Activated naive CD4-positive, alpha-beta T cell treated with anti-CD3 and anti-CD28 coated beads, Interleukin-2, amount 50 U/mL, for 72 hours (primary cell): ENCODE measurements around the gene SERINC1. TPM values are rescaled to one million over a fixed set of nuclear protein-coding genes. Genes with fewer than 3 reads are reported as not detected.
"Not testable (repeated sequence)": the region's sequence is repeated elsewhere in the genome, so short reads cannot be mapped to it uniquely, and the experiment has no call there.

Experiments used
- ATAC-seq, 2 donors: fragments of 150-1000 bp; cut with Tn5 transposase; 2 replicates each; pipeline ENCODE4 v1.10.0; 2021; ENCODE audit warnings: mild to moderate bottlenecking in 2 of 2, moderate library complexity in 2 of 2
- DNase-seq, 2 donors: peaks; one replicate each; pipeline ENCODE4 v3.0.0; 2021 to 2022; ENCODE audit warnings: low spot score in 2 of 2
- H3K27ac Mint-ChIP-seq, 2 donors: one replicate each; pipeline ENCODE4 v1.8.0; 2022; ENCODE audit warnings: mild to moderate bottlenecking in 2 of 2, mixed read lengths in 2 of 2
- H3K36me3 Mint-ChIP-seq, 2 donors: one replicate each; pipeline ENCODE4 v1.8.0; 2022; ENCODE audit warnings: mixed read lengths in 2 of 2
- H3K9me3 Mint-ChIP-seq, 2 donors: one replicate each; pipeline ENCODE4 v1.8.0; 2022; ENCODE audit warnings: mixed read lengths in 2 of 2
- total RNA-seq, 2 donors: library from RNA; stranded (reverse); gene quantifications; one replicate each; pipeline ENCODE4 v1.2.3, GENCODE V29; 2022

Gene SERINC1
- total RNA-seq, 2 donors from 2014 or later: 41.0 to 51.5 TPM

DNA sequence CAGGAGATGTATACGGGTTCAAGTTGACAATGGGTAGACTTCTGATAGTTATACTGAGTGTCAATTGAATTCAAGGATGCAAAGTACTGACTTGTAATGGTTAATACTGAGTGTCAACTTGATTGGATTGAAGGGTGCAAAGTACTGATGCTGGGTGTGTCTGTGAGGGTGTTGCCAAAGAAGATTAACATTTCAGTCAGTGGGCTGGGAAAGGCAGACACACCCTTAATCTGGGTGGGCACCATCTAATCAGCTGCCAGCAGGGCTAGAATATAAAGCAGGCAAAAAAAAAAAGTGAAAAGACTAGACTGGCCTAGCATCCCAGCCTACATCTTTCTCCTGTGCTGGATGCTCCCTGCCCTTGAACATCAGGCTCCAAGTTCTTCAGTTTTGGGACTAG, 16.5 kb downstream of the SERINC1 start:
- not testable (repeated sequence) for ATAC-seq, H3K9me3 Mint-ChIP-seq, DNase-seq
- H3K36me3 Mint-ChIP-seq: peaks cover 5 to 46% of the 10 kb centered on the region in 2 donors
- peak overlapping the region in 1 of 2 donors; percentile 38 for H3K27ac Mint-ChIP-seq

DNA sequence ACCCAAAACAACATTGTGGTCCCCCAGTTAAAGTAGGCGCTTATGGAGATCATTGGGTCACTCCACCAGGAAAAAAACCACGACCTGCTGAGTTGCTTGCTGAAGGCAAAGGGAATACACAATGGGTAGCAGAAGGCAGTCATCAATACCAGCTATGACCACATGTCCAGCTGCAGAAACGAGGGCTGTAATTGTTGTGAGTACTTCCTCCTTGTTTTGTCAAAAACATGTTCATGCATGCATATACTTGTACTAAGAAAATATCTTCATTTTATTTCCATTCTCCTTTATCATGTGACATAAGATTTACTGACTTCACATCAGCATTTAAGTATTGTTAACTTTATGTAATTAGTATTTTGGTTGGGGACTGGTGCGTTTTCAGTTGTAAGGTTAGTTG, 16.9 kb downstream of the SERINC1 start:
- peaks cover 5 to 50% of the 10 kb centered on the region in 2 donors for H3K36me3 Mint-ChIP-seq
- DNase-seq: no peak
- H3K27ac Mint-ChIP-seq: peak overlapping the region in 1 of 2 donors; percentile 38
- no peaks in the 10 kb centered on the region for H3K9me3 Mint-ChIP-seq
- ATAC-seq: no peak

- H3K36me3 Mint-ChIP-seq: peaks cover 10 to 45% of the 10 kb centered on the region in 2 donors
- no peak overlapping the region for H3K27ac Mint-ChIP-seq
- H3K9me3 Mint-ChIP-seq: no peaks in the 10 kb centered on the region
- DNase-seq: no peak
- ATAC-seq: no peak
Observed at GRCh38 chr6:122452509-122452908, 19.1 kb downstream of the SERINC1 start.

GRCh38 chr6:122449069-122449468, 22.5 kb downstream of the SERINC1 start:
- H3K27ac Mint-ChIP-seq: peak overlapping the region in 1 of 2 donors; percentile 44
- ATAC-seq (no peak), DNase-seq (no peak)
- peaks cover 21 to 47% of the 10 kb centered on the region in 2 donors for H3K36me3 Mint-ChIP-seq
- H3K9me3 Mint-ChIP-seq: no peaks in the 10 kb centered on the region

DNA sequence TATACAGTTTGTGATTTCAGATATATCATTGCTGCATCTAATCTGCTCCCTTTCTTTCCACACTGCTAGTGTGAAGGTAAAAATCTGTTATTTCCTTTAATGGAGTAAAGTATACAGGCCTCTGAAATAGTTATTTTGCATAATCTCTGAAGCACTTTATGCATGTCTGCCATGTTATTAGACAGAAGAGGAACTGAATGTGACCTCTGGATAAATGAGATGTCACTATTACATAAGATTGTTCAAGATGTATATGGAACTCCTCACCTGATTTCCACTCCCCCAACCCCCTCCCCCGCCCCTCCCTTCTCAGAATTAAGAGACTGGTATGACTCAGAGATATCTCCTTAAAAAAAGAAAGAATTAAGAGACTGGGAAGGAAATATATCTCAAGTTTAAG, 26.3 kb downstream of the SERINC1 start:
- H3K36me3 Mint-ChIP-seq: peaks cover 22 to 45% of the 10 kb centered on the region in 2 donors
- no peak for DNase-seq
- no peaks in the 10 kb centered on the region for H3K9me3 Mint-ChIP-seq
- ATAC-seq: no peak
- H3K27ac Mint-ChIP-seq: no peak overlapping the region

DNA sequence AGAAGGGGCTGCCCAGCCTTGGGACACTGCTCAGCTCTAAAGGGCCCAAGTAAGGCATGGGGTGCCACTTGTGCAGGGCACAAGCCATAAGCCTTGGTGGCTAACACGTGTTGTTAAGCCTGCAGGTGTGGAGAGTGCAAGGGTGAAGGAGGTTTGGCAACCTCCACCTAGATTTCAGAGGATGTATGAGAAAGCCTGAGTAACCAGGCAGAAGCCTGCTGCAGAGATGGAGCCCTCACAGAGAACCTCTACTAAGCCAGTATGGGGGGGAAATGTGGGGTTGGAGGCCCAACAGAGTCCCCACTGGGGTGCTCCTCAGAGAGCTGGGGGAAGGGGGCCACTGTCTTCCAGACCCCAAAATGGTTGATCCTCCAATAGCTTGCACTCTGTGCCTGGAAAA, 32.6 kb downstream of the SERINC1 start:
- H3K36me3 Mint-ChIP-seq: peaks cover 44 to 66% of the 10 kb centered on the region in 2 donors
- no peak overlapping the region for H3K27ac Mint-ChIP-seq
- ATAC-seq (no peak), DNase-seq (no peak)
- H3K9me3 Mint-ChIP-seq: peaks cover 20% of the 10 kb centered on the region in 2 donors

DNA sequence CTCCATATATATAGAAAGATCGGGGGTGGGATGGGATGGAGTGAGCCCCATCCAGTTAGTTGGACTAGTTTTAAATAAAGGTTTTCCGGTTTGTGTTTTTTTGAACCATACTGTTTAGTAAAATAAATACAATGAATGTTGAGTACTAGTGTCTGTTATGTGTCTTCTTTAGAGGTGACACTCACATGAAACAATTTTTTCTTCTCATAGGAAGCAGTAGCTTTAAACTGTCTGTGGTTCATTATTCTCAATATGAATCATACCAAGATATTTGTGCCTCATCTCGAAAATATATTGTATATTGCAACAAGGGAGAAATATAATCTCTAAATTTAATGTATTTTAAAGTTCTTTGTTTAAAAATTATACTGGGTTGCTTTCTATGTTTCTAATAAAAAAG, 38.8 kb downstream of the SERINC1 start:
- peaks cover under 1 to 2% of the 10 kb centered on the region in 2 donors for H3K9me3 Mint-ChIP-seq
- peak in 1 of 2 donors; percentile 66 for ATAC-seq
- DNase-seq: no peak
- no peak overlapping the region for H3K27ac Mint-ChIP-seq
- peaks cover 14 to 46% of the 10 kb centered on the region in 2 donors for H3K36me3 Mint-ChIP-seq

- Mint-ChIP-seq H3K36me3 (peaks cover 12 to 43% of the 10 kb centered on the region in 2 donors), H3K9me3 (no peaks in the 10 kb centered on the region), H3K27ac (no peak overlapping the region)
- DNase-seq (no peak), ATAC-seq (no peak)
Observed at GRCh38 chr6:122431780-122432179, 39.8 kb downstream of the SERINC1 start.

DNA sequence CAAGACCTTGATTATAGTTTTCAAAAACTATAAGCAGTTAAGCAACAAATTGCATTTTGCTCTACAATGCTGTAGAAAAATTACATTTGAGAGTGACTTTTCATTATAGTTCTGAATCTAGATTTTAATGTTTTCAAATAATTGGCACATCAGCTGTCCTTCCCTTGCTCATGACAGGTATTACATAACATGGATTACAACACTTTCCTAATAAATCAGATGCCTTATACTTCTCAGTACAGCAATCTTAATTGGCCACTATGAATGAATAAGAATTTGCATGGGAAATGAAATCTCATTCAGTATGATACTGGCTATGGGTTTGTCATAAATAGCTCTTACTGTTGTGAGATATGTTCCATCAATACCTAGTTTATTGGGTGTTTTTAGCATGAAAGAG, 42.3 kb downstream of the SERINC1 start:
- ATAC-seq (no peak), DNase-seq (no peak)
- peaks cover 24 to 48% of the 10 kb centered on the region in 2 donors for H3K36me3 Mint-ChIP-seq
- H3K27ac Mint-ChIP-seq: no peak overlapping the region
- H3K9me3 Mint-ChIP-seq: no peaks in the 10 kb centered on the region

GRCh38 chr6:122428781-122429180, 42.8 kb downstream of the SERINC1 start:
- ATAC-seq: no peak
- Mint-ChIP-seq H3K27ac (no peak overlapping the region), H3K36me3 (peaks cover 28 to 48% of the 10 kb centered on the region in 2 donors), H3K9me3 (no peaks in the 10 kb centered on the region)
- no peak for DNase-seq

- no peaks in the 10 kb centered on the region for H3K9me3 Mint-ChIP-seq
- no peak for ATAC-seq
- no peak for DNase-seq
Observed at GRCh38 chr6:122426597-122426996, 45.0 kb downstream of the SERINC1 start.

GRCh38 chr6:122423734-122424133, 47.9 kb downstream of the SERINC1 start:
- Mint-ChIP-seq H3K9me3 (no peaks in the 10 kb centered on the region), H3K27ac (no peak overlapping the region), H3K36me3 (peaks cover 28 to 39% of the 10 kb centered on the region in 2 donors)
- no peak for ATAC-seq
- no peak for DNase-seq

More at GRCh38 chr6:122426597-122426996, 45.0 kb downstream of the SERINC1 start:
- H3K36me3 Mint-ChIP-seq: peaks cover 28 to 36% of the 10 kb centered on the region in 2 donors
- no peak overlapping the region for H3K27ac Mint-ChIP-seq

DNA sequence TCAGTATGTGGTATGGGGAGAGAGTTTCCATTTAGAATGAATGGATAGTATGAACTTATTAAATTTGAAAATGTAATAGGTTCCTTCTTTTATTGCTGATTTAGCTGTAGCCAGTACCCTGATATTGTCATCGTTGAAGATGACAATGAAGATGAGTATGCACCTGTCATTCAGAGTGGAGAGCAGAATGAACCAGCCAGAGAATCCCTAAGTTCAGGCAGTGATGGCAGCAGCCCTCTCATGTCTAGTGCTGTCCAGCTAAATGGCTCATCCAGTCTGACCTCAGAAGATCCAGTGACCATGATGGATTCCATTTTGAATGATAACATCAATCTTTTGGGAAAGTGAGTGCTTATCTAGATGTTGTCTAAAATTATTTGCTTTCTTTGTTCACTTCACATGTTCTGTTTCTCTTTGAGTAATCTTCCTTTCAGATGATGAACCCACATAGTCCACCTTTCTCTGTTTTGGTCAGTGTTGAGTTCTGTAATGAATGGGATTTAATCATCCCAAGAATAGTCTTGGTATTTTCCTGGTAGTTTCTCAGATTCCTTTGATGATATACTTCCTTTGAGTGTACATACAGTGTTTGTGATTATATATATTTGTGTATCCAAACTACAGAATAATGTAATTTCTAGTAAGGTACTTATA, 48.9 kb downstream of the SERINC1 start:
- H3K27ac Mint-ChIP-seq: no peak overlapping the region
- DNase-seq (no peak), ATAC-seq (peak; percentile 90 to 93)
- H3K36me3 Mint-ChIP-seq: peaks cover 28 to 39% of the 10 kb centered on the region in 2 donors
- H3K9me3 Mint-ChIP-seq: no peaks in the 10 kb centered on the region

- Mint-ChIP-seq H3K36me3 (peaks cover 25 to 34% of the 10 kb centered on the region in 2 donors), H3K27ac (no peak overlapping the region), H3K9me3 (no peaks in the 10 kb centered on the region)
- no peak for ATAC-seq
- DNase-seq: no peak
Observed at GRCh38 chr6:122422003-122422402, 49.6 kb downstream of the SERINC1 start.

DNA sequence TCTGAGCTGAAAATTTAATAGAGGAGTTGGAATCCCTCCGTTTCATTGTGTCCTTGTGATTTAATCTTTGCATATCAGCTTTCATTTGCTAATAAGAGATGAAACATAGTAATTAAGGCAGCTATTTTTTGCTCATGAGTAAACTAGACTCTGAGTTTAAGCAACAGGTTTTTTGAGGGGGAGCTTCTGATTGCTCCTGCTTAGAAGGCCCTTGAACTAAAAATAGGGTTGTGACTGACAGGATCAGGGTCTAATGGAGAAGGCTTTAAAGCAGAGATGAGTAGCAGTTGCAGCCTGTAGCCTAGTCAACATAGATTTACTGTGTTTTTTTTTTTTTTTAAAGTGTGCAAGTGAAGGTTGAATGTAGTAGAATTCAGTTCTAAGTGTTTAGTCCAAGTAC, 54.8 kb downstream of the SERINC1 start:
- Mint-ChIP-seq H3K27ac (no peak overlapping the region), H3K36me3 (peaks cover 8 to 19% of the 10 kb centered on the region in 2 donors), H3K9me3 (no peaks in the 10 kb centered on the region)
- ATAC-seq: no peak
- DNase-seq: no peak

DNA sequence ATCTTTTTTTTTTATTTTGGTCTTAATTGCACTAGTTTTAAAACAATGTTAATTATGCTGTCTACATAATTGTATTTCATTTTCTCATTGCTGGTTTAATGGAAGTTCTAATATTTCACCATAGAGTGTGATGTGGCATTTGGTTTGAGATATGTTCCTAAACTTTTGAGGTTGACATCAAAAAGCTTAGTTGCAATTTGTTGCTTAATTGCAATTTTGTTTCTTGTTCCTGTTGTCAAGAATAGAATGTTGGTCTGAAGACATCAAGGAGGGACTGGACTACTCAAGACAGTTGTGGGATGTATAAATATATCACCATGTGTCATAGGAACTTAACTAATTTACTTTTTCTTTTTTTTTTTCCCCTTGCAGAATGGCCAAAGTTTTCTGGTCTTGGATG, 59.6 kb downstream of the SERINC1 start:
- DNase-seq (no peak), ATAC-seq (no peak)
- H3K27ac Mint-ChIP-seq: no peak overlapping the region
- H3K36me3 Mint-ChIP-seq: peaks cover 22 to 41% of the 10 kb centered on the region in 2 donors
- peaks cover 5 to 7% of the 10 kb centered on the region in 2 donors for H3K9me3 Mint-ChIP-seq

GRCh38 chr6:122408702-122409458, 62.7 kb downstream of the SERINC1 start:
- H3K36me3 Mint-ChIP-seq: peaks cover 22 to 49% of the 10 kb centered on the region in 2 donors
- H3K27ac Mint-ChIP-seq: peak overlapping the region; percentile 89 to 95
- DNase-seq: no peak
- ATAC-seq: peak; percentile 40 to 57
- peaks cover 11% of the 10 kb centered on the region in 2 donors for H3K9me3 Mint-ChIP-seq
